HepG2 (cell line): ENCODE results near the gene IFT43. TPM values are rescaled to one million over a fixed set of nuclear protein-coding genes. Genes with fewer than 3 reads are reported as not detected.

Source experiments
- ELF1 ChIP-seq: sonication (generic); formaldehyde crosslinking; IDR thresholded peaks from 2 replicates; pipeline ENCODE4 v1.4.0; 2020; ENCODE audit warnings: missing genetic modification reagents
- ELK4 ChIP-seq: sonication (generic); formaldehyde crosslinking; IDR thresholded peaks from 2 replicates; pipeline ENCODE4 v1.9.0; 2021; ENCODE audit warnings: missing genetic modification reagents, borderline replicate concordance
- NFKBIZ ChIP-seq: IDR thresholded peaks from 2 replicates; pipeline ENCODE4 v1.6.1; 2018; ENCODE audit warnings: missing genetic modification reagents, missing compliant biosample characterization
- POLR2AphosphoS5 ChIP-seq: IDR thresholded peaks from 2 replicates; pipeline ENCODE4 v1.6.1; 2012; ENCODE audit warnings: low read depth, low read length
- RAD51 ChIP-seq: fragments of 450-650 bp; IDR thresholded peaks from 2 replicates; pipeline ENCODE4 v1.6.1; 2016; ENCODE audit warnings: borderline replicate concordance
- ZBTB25 ChIP-seq: IDR thresholded peaks from 2 replicates; pipeline ENCODE4 v1.6.1; 2018; ENCODE audit warnings: missing genetic modification reagents
- ZC3H4 ChIP-seq: sonication (generic); formaldehyde crosslinking; IDR thresholded peaks from 2 replicates; pipeline ENCODE4 v1.4.0; 2020; ENCODE audit warnings: missing genetic modification reagents, borderline replicate concordance
- ZNF143 ChIP-seq: sonication (generic); formaldehyde crosslinking; IDR thresholded peaks from 2 replicates; pipeline ENCODE4 v1.4.0; 2020; ENCODE audit warnings: missing genetic modification reagents
- ZNF609 ChIP-seq: sonication (generic); formaldehyde crosslinking; IDR thresholded peaks from 2 replicates; pipeline ENCODE4 v1.4.0; 2020; ENCODE audit warnings: mild to moderate bottlenecking, missing genetic modification reagents, borderline replicate concordance
- ZNF615 ChIP-seq: sonication (generic); formaldehyde crosslinking; IDR thresholded peaks from 2 replicates; pipeline ENCODE4 v1.5.0; 2020; ENCODE audit warnings: mild to moderate bottlenecking, missing genetic modification reagents, borderline replicate concordance
- ZNF639 ChIP-seq: conservative IDR thresholded peaks from 2 replicates; pipeline ENCODE4 v1.6.1; 2018; ENCODE audit warnings: missing genetic modification reagents
- ZNF83 ChIP-seq: sonication (generic); formaldehyde crosslinking; IDR thresholded peaks from 2 replicates; pipeline ENCODE4 v1.4.0; 2020; ENCODE audit warnings: missing genetic modification reagents, mild to moderate bottlenecking, borderline replicate concordance
- polyA plus RNA-seq, 8 experiments: library from polyadenylated mRNA; depleted of rRNA in 3 of 8; stranded (reverse) in 7 of 8; unstranded in 1 of 8; fragments of >200 nt; fragmentation: Illumina TruSeq in 4 of 8; extraction: Trizol in 4 of 8; gene quantifications; 2 replicates each; pipeline versions ENCODE4 v1.2.1 to v1.2.3, GENCODE V29; 2011 to 2016; ENCODE audit warnings: low read depth in 4 of 8, missing spikeins in 1 of 8, mixed read lengths in 1 of 8; ENCODE audit not compliant: insufficient read depth in 1 of 8
- total RNA-seq, 5 experiments: library from RNA; depleted of rRNA; stranded (reverse); fragments of >200 nt; fragmentation: Illumina TruSeq; extraction: Trizol; gene quantifications; 2 replicates each; pipeline ENCODE4 v1.2.3, GENCODE V29; 2016; ENCODE audit warnings: low read depth in 1 of 5

Gene IFT43
- total and polyA plus RNA-seq, 2 of the 13 experiments (the other 11 are each of a cell fraction or from before 2014, with no cell fraction given), result 0.15 to 0.55 TPM

- TF ChIP-seq RAD51, result no peak
- TF ChIP-seq ZNF639 (CRISPR knock-in tag), result no peak
- no peak for TF ChIP-seq ZC3H4 (CRISPR knock-in tag)
- no peak for TF ChIP-seq POLR2AphosphoS5
- no peak for TF ChIP-seq ZNF83
- TF ChIP-seq ZBTB25 (CRISPR knock-in tag), result no peak
- no peak for TF ChIP-seq ELK4 (CRISPR knock-in tag)
- no peak for TF ChIP-seq ZNF143 (CRISPR knock-in tag)
- no peak for TF ChIP-seq ELF1 (CRISPR knock-in tag)
- no peak for TF ChIP-seq ZNF615 (CRISPR knock-in tag)
- no peak for TF ChIP-seq NFKBIZ (CRISPR knock-in tag)
- TF ChIP-seq ZNF609 (CRISPR knock-in tag), result no peak
Observed at GRCh38 chr14:76115010-76115422, 129.5 kb downstream of the IFT43 start (continued).
